Right kidney (tissue), 1 donor: ENCODE data around the gene MYO10.

Experiments used
- DNase-seq: peaks from one replicate; pipeline ENCODE4 v3.0.0-alpha.2; 2016

The MYO10 gene

GRCh38 chr5:16916262-16916878 lies 19.7 kb downstream of the MYO10 start:
- DNase-seq, result no peak

DNA sequence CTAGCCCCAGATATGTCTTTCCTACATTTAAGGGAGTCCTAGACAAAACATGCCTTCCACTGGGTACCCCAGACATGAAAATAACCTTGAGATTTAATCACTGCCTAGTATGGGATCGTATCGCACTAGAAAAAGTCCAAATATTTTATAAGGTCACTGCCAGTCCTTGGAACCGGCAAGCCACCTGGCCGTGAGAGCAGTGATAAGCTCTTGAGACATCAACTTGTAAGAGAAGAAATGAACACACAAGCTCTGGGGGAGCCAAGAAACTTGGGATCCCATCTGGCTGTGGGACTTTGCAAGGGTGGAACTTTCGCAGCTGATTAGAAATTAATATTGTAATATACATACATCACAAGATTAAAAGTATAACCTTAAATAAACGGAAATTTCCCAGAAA lies 21.5 kb downstream of the MYO10 start:
- no peak for DNase-seq

GRCh38 chr5:16914108-16914435 lies 22.0 kb downstream of the MYO10 start:
- DNase-seq, result no peak

DNA sequence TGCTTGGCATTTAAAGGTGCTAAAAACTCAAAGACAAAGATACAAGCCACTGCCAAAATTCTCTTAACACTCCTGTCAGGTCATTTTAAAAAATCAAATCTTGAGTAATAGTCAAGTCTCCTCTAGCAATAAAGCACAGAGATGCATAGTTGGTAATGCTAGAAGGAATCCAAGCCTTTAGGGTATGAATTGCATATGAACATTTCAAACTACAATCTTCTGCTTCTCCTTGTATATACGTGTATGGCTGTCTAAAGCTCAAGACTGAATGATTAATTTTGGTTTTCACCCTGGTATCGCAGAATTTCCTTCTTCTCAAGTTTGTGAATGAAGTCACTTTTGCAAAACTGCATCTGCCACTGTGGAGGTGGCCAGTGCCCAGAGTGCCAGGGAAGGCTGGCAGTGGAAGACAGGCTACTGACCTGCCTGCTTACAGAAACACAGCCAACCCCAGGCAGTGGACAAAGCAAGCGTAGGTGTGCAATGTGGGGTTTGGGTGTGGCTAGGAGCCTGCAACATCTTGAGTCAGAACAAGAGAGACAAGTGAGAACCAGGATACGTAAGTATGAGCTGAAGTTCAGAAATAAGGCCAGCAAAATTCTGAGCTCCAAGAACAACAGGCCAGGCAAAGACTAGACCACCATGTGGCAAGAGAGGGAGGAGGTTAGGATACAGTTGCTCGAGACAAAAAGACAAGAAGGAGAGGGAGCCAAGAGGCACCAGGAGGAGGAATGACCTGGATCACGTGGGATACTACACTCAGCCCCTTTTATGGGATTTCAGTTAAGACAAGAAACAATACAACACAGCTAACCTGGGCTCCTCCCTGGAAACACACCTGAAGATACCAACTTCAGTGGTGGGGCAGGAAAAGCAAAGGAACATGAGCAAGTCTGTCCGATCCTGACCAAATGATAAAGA lies 22.6 kb downstream of the MYO10 start:
- DNase-seq, result no peak

GRCh38 chr5:16912080-16912479 lies 24.0 kb downstream of the MYO10 start:
- DNase-seq, result no peak

GRCh38 chr5:16909464-16909863 lies 26.6 kb downstream of the MYO10 start:
- no peak for DNase-seq

DNA sequence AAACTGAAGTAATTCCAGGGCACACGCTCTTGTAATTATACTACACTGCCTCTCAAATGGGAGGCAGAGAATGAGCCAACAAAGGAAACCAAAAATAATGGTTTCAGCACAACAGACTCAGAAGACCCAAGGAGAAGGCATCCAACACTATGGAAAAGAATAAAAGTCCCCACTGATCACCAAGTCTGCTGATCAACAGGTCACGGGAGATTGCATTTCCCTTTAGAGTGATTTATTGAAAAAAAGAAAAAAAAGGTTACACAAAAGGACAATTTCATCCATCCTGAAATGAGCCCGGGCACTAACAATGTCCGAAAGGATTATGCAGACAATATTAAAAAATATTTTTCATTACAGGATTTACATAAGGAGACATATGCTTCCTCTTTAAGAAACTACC lies 28.8 kb downstream of the MYO10 start:
- DNase-seq, result no peak

GRCh38 chr5:16906255-16906654 lies 29.8 kb downstream of the MYO10 start:
- no peak for DNase-seq

DNA sequence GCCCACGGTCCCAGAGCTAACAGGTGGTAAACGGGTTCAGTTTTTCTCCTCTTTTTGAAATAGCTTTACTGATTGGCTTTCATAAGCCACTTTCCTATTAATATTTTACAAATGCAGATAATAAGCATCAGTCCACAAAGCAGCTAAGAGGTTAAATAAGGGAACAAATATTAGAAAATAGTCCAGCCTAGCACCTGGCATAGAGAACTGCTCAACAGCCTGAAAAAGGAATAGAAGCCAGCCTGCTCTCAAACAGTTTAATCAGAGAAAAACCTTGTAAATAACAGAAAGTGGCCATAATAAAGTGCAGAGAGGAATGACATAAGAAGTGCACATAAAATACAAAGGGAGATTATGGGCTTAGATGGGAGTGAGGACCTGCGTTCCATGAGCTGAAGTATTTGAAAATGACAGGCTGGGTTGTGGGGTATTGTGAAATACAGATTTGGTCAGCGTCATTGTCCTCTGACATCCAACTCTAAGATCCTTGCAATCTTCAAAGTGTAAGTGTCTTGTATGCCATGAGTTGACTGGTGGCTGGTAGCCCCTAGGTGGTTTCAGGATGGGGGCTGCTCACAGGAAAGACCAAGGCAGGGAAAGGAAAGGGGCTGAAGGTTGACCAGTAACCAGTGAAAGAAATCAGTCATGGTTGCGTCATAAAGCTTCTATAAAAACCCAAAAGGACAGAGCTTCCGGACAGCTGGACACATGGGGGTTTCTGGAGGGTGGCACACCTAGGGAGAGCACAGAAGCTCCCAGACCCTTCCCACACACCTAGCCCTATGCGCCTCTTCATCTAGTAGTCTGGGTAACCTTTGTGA lies 32.4 kb downstream of the MYO10 start:
- DNase-seq, result no peak

DNA sequence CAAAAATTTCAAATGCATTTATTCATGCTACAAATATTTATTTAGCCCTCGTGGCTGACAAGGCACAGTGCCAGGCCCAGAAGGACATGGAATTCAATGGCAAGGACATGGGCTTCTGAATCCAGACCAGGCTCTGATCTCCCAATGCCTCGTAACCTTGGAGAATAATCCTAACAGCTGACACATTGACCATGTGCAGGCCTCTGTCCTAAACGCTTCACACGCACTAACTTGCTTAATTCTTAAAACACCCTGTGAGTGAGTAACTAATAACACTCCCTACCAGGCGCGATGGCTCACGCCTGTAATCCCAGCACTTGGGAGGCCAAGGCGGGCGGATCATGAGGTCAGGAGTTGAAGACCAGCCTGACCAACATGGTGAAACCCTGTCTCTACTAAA lies 33.2 kb downstream of the MYO10 start:
- no peak for DNase-seq

GRCh38 chr5:16901021-16901644 lies 35.0 kb downstream of the MYO10 start:
- DNase-seq, result no peak

DNA sequence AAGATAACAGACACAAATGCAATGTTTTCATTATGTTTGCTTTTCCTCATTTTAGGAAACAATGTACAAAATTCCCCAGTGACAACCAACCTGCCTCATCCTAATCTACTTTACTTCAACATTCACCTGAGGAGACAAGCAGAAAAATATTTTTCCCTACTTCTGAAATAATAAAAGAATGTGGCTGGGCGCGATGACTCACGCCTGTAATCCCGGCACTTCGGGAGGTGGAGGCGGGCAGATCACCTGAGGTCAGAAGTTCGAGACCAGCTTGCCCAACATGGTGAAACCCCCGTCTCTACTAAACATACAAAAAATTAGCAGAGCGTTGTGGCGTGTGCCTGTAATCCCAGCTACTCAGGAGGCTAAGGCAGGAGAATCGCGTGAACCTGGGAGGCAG lies 36.9 kb downstream of the MYO10 start:
- no peak for DNase-seq

DNA sequence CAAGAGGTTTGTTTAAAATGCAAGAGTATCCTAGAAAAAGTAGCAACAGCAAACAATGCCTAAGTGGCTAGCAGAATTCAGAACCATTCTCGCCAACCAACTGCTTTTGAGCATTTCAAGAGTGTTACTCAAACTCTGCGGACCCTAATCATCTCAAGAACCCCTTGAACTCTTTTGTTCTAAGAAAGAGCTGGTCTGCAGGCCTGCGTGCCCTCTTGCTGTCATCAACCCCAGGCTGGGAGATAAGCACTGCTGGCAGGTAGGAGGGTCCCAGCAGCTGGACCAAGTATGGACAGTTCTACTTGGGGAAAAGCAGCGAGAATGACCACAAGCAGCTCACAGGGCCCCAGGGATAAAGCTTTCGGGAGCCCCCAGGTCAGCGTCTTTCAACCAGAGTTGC lies 38.3 kb downstream of the MYO10 start:
- no peak for DNase-seq

- DNase-seq, result no peak
Observed at GRCh38 chr5:16897284-16897704, 38.8 kb downstream of the MYO10 start.

DNA sequence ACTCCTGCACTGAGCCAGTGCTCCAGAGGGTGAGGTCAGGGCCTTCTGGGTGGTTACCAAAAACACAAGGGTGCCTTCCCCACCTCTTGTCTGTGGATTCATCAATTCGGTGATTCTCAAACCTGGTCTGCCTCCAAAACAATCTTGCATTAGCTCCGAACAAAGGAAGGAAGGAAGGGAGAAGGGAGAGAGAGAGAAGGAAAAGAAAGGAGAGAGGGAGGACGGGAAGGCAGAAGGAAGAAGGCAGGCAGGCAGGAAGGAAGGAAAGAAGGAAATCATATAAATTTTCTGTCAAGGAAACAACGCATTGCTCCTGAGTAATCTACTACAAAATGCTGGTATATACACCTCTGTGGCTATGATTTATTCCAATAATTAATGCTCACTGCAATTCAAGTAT lies 39.3 kb downstream of the MYO10 start:
- no peak for DNase-seq

DNA sequence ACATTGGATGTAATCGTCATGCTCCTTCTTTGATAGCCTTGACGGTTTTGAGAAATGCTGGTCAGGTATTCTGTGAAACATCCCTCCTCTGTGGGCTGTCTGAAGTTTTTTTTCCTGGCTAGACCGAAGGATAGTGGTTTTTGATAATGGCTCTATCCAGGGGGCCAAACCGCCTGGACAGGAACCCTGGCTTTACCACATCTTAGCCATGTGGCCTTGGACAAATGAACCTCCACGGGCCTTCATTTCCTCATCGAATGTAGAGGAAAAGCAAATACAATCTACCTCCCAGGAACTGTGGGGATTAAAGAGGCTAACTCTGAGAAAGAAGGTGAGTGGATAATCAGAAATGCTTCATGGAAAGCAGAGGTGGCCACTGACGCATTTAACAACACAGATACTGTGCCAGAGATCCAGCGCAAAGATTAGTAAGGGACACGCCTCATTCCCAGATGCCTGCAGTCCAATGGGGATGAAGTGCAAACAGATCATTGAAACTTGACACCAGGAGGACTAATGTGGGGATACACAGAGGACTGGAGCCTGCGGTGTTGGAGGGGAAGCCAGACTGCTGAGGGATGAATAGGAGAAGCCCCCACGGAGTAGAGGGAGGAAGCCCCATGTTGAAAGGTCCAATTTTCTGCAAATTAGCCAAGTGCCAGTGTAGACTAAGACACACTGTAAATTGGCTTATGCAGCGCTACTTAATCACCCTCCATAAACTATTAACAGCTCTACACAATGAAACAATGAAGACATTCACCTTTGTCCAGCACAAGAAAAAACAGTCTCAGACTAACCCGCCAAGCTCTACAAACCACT lies 41.6 kb downstream of the MYO10 start:
- peak; percentile 46 for DNase-seq

DNA sequence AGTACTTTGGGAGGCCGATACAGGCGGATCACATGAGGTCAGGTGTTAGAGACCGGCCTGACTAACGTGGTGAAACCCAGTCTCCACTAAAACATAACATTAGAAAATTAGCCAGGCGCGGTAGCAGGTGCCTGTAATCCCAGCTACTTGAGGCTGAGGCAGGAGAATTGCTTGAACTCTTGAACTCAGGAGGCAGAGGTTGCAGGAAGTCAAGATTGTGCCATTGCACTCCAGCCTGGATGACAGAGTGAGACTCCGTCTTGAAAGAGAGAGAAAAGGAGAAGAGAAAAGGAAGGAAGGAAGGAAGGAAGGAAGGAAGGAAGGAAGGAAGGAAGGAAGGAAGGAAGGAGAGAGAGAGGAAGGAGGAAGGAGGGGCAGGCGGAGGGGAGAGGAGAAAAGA lies 45.1 kb downstream of the MYO10 start:
- DNase-seq, result no peak

- peak; percentile 55 for DNase-seq
Observed at GRCh38 chr5:16889972-16890519, 46.0 kb downstream of the MYO10 start.

DNA sequence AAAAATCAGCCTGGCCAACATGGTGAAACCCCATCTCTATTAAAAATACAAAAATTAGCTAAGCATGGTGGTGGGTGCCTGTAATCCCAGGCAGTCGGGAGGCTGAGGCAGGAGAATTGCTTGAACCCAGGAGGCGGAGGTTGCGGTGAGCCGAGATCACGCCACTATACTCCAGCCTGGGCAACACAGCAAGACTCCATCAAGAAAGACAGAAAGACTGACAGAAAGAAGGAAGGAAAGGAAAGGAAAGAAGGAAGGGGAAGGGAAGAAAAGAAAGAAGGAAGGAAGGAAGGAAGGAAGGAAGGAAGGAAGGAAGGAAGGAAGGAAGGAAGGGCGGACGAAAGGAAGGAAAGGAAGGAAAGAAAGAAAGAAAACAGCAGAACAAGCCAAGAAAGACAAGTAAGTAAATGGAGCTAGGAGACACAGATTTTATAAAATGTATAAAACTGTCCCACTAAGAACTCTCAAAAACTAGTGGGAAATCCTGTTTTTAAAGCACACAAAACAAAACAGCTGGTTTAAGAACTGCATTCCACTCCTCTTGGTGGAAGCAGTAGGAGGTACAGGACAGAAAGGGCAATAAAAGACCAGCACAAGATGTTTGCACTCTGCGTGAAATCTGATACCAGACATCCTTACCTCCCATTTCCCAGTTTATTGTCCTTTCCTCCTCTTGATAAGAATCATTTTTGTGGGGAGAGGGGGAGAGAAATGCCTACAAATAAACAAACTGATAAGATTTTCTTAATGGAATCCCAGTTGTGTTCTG lies 46.7 kb downstream of the MYO10 start:
- DNase-seq, result peak; percentile 56

DNA sequence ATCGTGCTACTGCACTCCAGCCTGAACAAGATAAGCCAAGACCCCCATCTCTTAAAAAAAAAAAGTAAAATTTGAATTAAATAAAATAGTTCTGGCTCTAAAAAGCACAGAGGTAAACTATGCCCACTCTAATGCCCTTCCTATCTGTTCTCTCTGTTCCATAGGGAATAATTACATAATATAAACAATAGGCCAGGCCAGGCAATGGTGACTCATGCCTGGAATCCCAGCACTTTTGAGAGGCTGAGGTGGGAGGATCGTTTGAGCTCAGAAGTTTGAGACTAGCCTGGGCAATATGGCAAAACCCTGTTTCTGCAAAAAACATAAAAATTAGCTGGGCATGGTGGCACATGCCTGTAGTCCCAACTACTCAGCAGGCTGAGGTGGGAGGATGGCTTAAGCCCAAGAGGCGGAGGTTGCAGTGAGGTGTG lies 47.4 kb downstream of the MYO10 start:
- no peak for DNase-seq
